K562 (cell line): ENCODE measurements around the gene IL4R.

Experiments
- EGR1 ChIP-seq: fragments of 450-650 bp; conservative IDR thresholded peaks from 2 replicates; pipeline ENCODE4 v1.6.1; 2017; ENCODE audit warnings: mild to moderate bottlenecking
- ESRRA ChIP-seq: fragments of 450-650 bp; IDR thresholded peaks from 2 replicates; pipeline ENCODE4 v1.6.1; 2014; ENCODE audit warnings: low read depth, mild to moderate bottlenecking, moderate library complexity, borderline replicate concordance
- GABPA ChIP-seq: fragments of 200-800 bp; sonication (Bioruptor generic); conservative IDR thresholded peaks from 2 replicates; pipeline ENCODE4 v1.6.1; 2016; ENCODE audit warnings: low read depth, missing genetic modification characterization, missing compliant biosample characterization
- HIVEP1 ChIP-seq: fragments of 250-450 bp; sonication (Bioruptor Pico); IDR thresholded peaks from 2 replicates; pipeline ENCODE4 v1.4.0; 2020; ENCODE audit warnings: mild to moderate bottlenecking
- MAZ ChIP-seq, 2 experiments: fragments of 450-650 bp in 1 of 2; sonication (generic) in 1 of 2; formaldehyde crosslinking; IDR thresholded peaks in 1 of 2; conservative IDR thresholded peaks in 1 of 2; 2 replicates each; pipeline versions ENCODE4 v1.4.0 to v1.5.0; 2020; ENCODE audit warnings: mild to moderate bottlenecking in 1 of 2, missing genetic modification reagents in 1 of 2
- NR4A1 ChIP-seq, 2 experiments: fragments of 250-450 bp in 1 of 2; fragments of 450-650 bp in 1 of 2; sonication (Bioruptor Pico) in 1 of 2; IDR thresholded peaks; 2 replicates each; pipeline versions ENCODE4 v1.4.0 to v1.6.1; 2016 to 2020; ENCODE audit warnings: mild to moderate bottlenecking in 2 of 2, missing compliant biosample characterization in 1 of 2, missing genetic modification characterization in 1 of 2, moderate library complexity in 1 of 2
- POLR2A ChIP-seq: fragments of 450-650 bp; conservative IDR thresholded peaks from 2 replicates; pipeline ENCODE4 v1.6.1; 2016
- RBM22 ChIP-seq: fragments of 200-400 bp; formaldehyde crosslinking; IDR thresholded peaks from 2 replicates; pipeline ENCODE4 v1.6.1; 2018; ENCODE audit warnings: low read length, low read depth; ENCODE audit not compliant: poor library complexity, severe bottlenecking
- SETDB1 ChIP-seq: IDR thresholded peaks from one replicate; pipeline ENCODE4 v1.6.1; 2012; ENCODE audit warnings: low read length, control low read depth, inconsistent platforms
- TAF15 ChIP-seq: fragments of 200-400 bp; formaldehyde crosslinking; IDR thresholded peaks from 2 replicates; pipeline ENCODE4 v1.6.1; 2017; ENCODE audit warnings: mild to moderate bottlenecking, low read depth, low read length, moderate library complexity
- ZKSCAN3 ChIP-seq: fragments of 250-450 bp; sonication (Bioruptor Pico); IDR thresholded peaks from 2 replicates; pipeline ENCODE4 v1.4.0; 2020
- ZNF24 ChIP-seq: fragments of 450-650 bp; IDR thresholded peaks from 2 replicates; pipeline ENCODE4 v1.6.1; 2016

DNA sequence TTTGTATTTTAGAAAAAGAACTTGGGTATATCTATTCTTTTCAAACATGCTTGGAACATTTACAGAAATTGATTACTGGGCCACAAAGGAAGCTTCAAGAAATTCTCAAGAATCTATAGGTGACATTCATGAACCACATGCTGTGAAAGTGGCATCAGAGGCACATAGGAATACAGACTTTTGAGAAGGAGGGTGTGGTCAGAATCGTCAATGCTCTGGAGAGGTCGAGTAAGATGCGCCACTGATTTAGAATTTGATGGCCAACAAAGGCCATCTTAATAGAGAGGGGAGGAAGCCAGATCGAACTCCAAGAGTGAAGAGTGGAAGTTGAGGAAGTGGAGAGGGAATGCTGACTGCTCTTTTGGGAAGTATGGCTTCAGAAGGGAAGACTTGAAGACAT is 41.7 kb upstream of the IL4R start:
- TF ChIP-seq EGR1 (no peak), TAF15 (no peak), SETDB1 (no peak), POLR2A (no peak), ESRRA (no peak), GABPA (tag) (no peak), ZKSCAN3 (CRISPR knock-in tag) (no peak), NR4A1 (CRISPR knock-in tag; IDR thresholded peaks at IDR 0.05) (no peak), NR4A1 (tag; IDR thresholded peaks at IDR 0.05) (no peak), ZNF24 (no peak), HIVEP1 (CRISPR knock-in tag) (no peak), RBM22 (no peak), MAZ (CRISPR knock-in tag; conservative IDR thresholded peaks at IDR 0.05 in 1 of 2, IDR thresholded peaks at IDR 0.05 in 1 of 2) (no peak)
